ENCODE results near the gene HES7. TPM values are rescaled to one million over a fixed set of nuclear protein-coding genes. Genes with fewer than 3 reads are reported as not detected.

HES7 gene
- total and polyA plus RNA-seq, 9 of the 15 experiments (the other 6 are each of a cell fraction or from before 2014, with no cell fraction given) = 0.03 to 1.7 (median 0.14) TPM; not detected in 1

GRCh38 chr17:8151120-8151640 lies 27.3 kb upstream of the HES7 start (continued):
- TF ChIP-seq, protein P1, sequence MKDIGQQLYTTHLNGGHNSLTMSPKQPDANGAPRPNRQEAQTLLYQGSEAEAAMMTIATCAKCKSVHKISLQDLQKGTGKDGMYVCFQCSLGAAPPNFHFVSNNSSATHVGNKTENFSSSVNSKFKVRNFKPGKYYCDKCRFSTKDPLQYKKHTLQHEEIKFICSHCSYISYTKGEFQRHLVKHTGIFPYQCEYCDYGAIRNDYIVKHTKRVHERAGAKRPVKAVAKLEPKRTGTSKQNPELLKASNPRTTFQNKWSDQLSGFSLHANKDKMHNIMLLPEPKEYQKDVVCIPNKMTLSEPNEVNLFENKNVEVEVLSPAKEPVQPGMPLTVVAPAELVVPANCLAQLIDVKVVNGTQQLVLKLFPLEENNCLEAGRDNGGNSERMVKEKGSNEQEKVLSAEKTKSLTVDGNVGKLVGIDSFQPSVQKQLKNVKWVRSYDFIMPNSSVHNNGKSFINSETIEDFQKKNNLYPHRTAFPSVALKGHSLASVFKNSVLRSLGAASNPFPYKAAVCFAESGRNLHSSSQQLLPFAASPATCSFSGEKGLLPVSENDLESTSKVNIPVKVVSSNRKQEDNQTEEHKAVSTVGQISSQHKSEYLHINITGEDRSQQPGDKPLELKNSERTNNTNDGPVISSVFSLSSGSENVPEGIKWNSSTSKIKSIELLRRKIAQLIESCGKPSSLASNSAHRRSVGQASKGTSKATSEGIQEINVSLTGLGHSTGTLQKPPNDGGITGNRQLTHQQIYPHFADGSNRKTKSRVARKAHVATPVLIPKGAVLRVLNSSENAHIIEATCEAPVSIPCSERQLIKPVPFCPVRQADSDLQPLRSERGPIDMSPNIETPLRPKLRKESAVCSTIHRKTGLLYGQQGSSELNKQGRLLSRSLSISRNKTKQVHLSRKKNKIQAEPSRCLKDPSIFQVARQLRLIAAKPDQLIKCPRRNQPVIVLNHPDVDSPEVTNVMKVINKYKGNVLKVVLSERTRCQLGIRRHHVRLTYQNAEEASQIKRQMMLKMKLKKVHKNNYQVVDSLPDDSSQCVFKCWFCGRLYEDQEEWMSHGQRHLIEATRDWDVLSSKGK (CRISPR knock-in tag; IDR thresholded peaks at IDR 0.05) = no peak
- TF ChIP-seq CXXC5 (CRISPR knock-in tag; IDR thresholded peaks at IDR 0.05) (peak; percentile 65), ZNF551 (CRISPR knock-in tag; IDR thresholded peaks at IDR 0.05) (no peak), U2AF1 (optimal IDR thresholded peaks at IDR 0.05; ENCODE audit: low read depth, low read length) (no peak), RBM22 (IDR thresholded peaks at IDR 0.05; ENCODE audit: low read depth, low read length, poor library complexity, severe bottlenecking) (peak; percentile 88), NFE2L1 (tag; IDR thresholded peaks at IDR 0.05; ENCODE audit: borderline replicate concordance, low read depth) (no peak), KAT7 (CRISPR knock-in tag; IDR thresholded peaks at IDR 0.05; ENCODE audit: borderline replicate concordance) (peak; percentile 75), ELK1 (CRISPR knock-in tag; IDR thresholded peaks at IDR 0.05) (no peak), GATAD2B (IDR thresholded peaks at IDR 0.05; ENCODE audit: borderline replicate concordance) (no peak), CREB1 (IDR thresholded peaks at IDR 0.05) (0 out of 2 replicates have a peak, but pooled peaks have one; percentile 62), CREB1 (CRISPR knock-in tag; IDR thresholded peaks at IDR 0.05) (peak; percentile 81)
- TF ChIP-seq, protein P2, sequence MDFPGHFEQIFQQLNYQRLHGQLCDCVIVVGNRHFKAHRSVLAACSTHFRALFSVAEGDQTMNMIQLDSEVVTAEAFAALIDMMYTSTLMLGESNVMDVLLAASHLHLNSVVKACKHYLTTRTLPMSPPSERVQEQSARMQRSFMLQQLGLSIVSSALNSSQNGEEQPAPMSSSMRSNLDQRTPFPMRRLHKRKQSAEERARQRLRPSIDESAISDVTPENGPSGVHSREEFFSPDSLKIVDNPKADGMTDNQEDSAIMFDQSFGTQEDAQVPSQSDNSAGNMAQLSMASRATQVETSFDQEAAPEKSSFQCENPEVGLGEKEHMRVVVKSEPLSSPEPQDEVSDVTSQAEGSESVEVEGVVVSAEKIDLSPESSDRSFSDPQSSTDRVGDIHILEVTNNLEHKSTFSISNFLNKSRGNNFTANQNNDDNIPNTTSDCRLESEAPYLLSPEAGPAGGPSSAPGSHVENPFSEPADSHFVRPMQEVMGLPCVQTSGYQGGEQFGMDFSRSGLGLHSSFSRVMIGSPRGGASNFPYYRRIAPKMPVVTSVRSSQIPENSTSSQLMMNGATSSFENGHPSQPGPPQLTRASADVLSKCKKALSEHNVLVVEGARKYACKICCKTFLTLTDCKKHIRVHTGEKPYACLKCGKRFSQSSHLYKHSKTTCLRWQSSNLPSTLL (IDR thresholded peaks at IDR 0.05) = no peak
- TF ChIP-seq, protein P3, sequence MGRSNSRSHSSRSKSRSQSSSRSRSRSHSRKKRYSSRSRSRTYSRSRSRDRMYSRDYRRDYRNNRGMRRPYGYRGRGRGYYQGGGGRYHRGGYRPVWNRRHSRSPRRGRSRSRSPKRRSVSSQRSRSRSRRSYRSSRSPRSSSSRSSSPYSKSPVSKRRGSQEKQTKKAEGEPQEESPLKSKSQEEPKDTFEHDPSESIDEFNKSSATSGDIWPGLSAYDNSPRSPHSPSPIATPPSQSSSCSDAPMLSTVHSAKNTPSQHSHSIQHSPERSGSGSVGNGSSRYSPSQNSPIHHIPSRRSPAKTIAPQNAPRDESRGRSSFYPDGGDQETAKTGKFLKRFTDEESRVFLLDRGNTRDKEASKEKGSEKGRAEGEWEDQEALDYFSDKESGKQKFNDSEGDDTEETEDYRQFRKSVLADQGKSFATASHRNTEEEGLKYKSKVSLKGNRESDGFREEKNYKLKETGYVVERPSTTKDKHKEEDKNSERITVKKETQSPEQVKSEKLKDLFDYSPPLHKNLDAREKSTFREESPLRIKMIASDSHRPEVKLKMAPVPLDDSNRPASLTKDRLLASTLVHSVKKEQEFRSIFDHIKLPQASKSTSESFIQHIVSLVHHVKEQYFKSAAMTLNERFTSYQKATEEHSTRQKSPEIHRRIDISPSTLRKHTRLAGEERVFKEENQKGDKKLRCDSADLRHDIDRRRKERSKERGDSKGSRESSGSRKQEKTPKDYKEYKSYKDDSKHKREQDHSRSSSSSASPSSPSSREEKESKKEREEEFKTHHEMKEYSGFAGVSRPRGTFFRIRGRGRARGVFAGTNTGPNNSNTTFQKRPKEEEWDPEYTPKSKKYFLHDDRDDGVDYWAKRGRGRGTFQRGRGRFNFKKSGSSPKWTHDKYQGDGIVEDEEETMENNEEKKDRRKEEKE (IDR thresholded peaks at IDR 0.05; ENCODE audit: borderline replicate concordance in 1 of 2, control insufficient read depth in 1 of 2, low read depth in 2 of 2, low read length in 1 of 2) = no peak
- TF ChIP-seq, protein P4, sequence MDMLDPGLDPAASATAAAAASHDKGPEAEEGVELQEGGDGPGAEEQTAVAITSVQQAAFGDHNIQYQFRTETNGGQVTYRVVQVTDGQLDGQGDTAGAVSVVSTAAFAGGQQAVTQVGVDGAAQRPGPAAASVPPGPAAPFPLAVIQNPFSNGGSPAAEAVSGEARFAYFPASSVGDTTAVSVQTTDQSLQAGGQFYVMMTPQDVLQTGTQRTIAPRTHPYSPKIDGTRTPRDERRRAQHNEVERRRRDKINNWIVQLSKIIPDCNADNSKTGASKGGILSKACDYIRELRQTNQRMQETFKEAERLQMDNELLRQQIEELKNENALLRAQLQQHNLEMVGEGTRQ (CRISPR knock-in tag; IDR thresholded peaks at IDR 0.05) = peak; percentile 26; the same call in 1 of the 2 replicates

Measured in K562 (cell line).